Measurements from ENCODE around the gene FOXS1.

FOXS1 gene

GRCh38 chr20:31845300-31845863 lies at the start of gene FOXS1:
FOXS1 (minus strand) TSS chr20:31845604; CDS start chr20:31845542, 62 bp downstream.
- no peak for DNase-seq

GRCh38 chr20:31890646-31891045 lies 45.2 kb upstream of the FOXS1 start:
- DNase-seq = no peak

GRCh38 chr20:31883829-31884228 lies 38.4 kb upstream of the FOXS1 start:
- DNase-seq = no peak

GRCh38 chr20:31881945-31882344 lies 36.5 kb upstream of the FOXS1 start:
- no peak for DNase-seq

- peak; percentile 97 for DNase-seq
Measured at GRCh38 chr20:31879143-31879987, 34.0 kb upstream of the FOXS1 start.

GRCh38 chr20:31877684-31878083 lies 32.3 kb upstream of the FOXS1 start:
- DNase-seq = no peak

GRCh38 chr20:31875671-31876070 lies 30.3 kb upstream of the FOXS1 start:
- no peak for DNase-seq

- DNase-seq = no peak
Measured at GRCh38 chr20:31872406-31872805, 27.0 kb upstream of the FOXS1 start.

- DNase-seq = no peak
Measured at GRCh38 chr20:31871618-31871954, 26.2 kb upstream of the FOXS1 start.

- DNase-seq = peak; percentile 15
Measured at GRCh38 chr20:31870726-31871617, 25.6 kb upstream of the FOXS1 start.

- peak; percentile 34 for DNase-seq
Measured at GRCh38 chr20:31869942-31870725, 24.7 kb upstream of the FOXS1 start, which contains the start of the genes DUSP15 and TTLL9. DUSP15 (minus strand) TSS chr20:31870527; CDS start chr20:31870337, 190 bp downstream. TTLL9 (plus strand) TSS chr20:31870634; CDS start chr20:31871127, 493 bp downstream.

GRCh38 chr20:31869673-31869941 lies 24.2 kb upstream of the FOXS1 start:
- no peak for DNase-seq

GRCh38 chr20:31868853-31869672 lies 23.7 kb upstream of the FOXS1 start:
- DNase-seq = peak; percentile 29

GRCh38 chr20:31866221-31866620 lies 20.8 kb upstream of the FOXS1 start:
- no peak for DNase-seq

- no peak for DNase-seq
Measured at GRCh38 chr20:31864521-31865400, 19.4 kb upstream of the FOXS1 start.

GRCh38 chr20:31863296-31864085 lies 18.1 kb upstream of the FOXS1 start:
- DNase-seq = no peak

GRCh38 chr20:31862506-31862905 lies 17.1 kb upstream of the FOXS1 start:
- no peak for DNase-seq

GRCh38 chr20:31862157-31862470 lies 16.7 kb upstream of the FOXS1 start:
- DNase-seq = no peak

- DNase-seq = peak; percentile 92
Measured at GRCh38 chr20:31861385-31862156, 16.2 kb upstream of the FOXS1 start.

- DNase-seq = no peak
Measured at GRCh38 chr20:31861135-31861384, 15.7 kb upstream of the FOXS1 start.

Data from hematopoietic multipotent progenitor cell treated with erythropoietin and hydrocortisone succinate and interleukin-3 and kit ligand, for 4 days (in vitro differentiated cells).